GM23338 (cell line): ENCODE measurements around the gene ADGRB3. TPM values are rescaled to one million over a fixed set of nuclear protein-coding genes. Genes with fewer than 3 reads are reported as not detected.

ENCODE experiments used
- ATAC-seq: fragments of 200-7000 bp; cut with Tn5 transposase; 3 replicates; pipeline ENCODE4 v1.9.1; 2020
- DNase-seq: peaks from one replicate; pipeline ENCODE4 v3.0.0-alpha.2; 2015; ENCODE audit warnings: low spot score
- H2AFZ ChIP-seq: fragments of 200-600 bp; sonication (generic); 2 replicates; pipeline ENCODE4 v1.8.0; 2016; ENCODE audit warnings: antibody characterized with exemption, mild to moderate bottlenecking, moderate library complexity
- H3F3A ChIP-seq: fragments of 200-600 bp; sonication (generic); replicated peaks from 2 replicates; pipeline ENCODE4 v1.8.0; 2017; ENCODE audit warnings: antibody characterized with exemption, mixed run types, low read depth
- H3K27ac ChIP-seq: fragments of 200-600 bp; sonication (generic); 2 replicates; pipeline ENCODE4 v1.6.1; 2016; ENCODE audit warnings: low read depth
- H3K27me3 ChIP-seq: fragments of 200-600 bp; sonication (generic); 2 replicates; pipeline ENCODE4 v1.8.0; 2016; ENCODE audit warnings: mild to moderate bottlenecking, mixed run types, moderate library complexity; ENCODE audit not compliant: insufficient read depth
- H3K36me3 ChIP-seq: fragments of 200-600 bp; sonication (generic); 2 replicates; pipeline ENCODE4 v1.8.0; 2016; ENCODE audit warnings: mild to moderate bottlenecking; ENCODE audit not compliant: insufficient read depth
- H3K4me1 ChIP-seq: fragments of 200-600 bp; sonication (generic); 2 replicates; pipeline ENCODE4 v1.8.0; 2016; ENCODE audit warnings: mild to moderate bottlenecking, moderate library complexity; ENCODE audit not compliant: insufficient read depth
- H3K4me2 ChIP-seq: fragments of 200-600 bp; sonication (generic); 2 replicates; pipeline ENCODE4 v1.7.1; 2017; ENCODE audit warnings: mixed run types
- H3K4me3 ChIP-seq: fragments of 200-600 bp; sonication (generic); 2 replicates; pipeline ENCODE4 v1.6.1; 2016; ENCODE audit warnings: mixed run types
- H3K79me2 ChIP-seq: fragments of 200-600 bp; sonication (generic); replicated peaks from 2 replicates; pipeline ENCODE4 v1.8.0; 2017; ENCODE audit warnings: mild to moderate bottlenecking; ENCODE audit not compliant: insufficient read depth
- H3K9me2 ChIP-seq: fragments of 200-600 bp; sonication (generic); 2 replicates; pipeline ENCODE4 v1.8.0; 2017; ENCODE audit not compliant: insufficient read depth
- H4K20me1 ChIP-seq: fragments of 200-600 bp; sonication (generic); replicated peaks from 2 replicates; pipeline ENCODE4 v1.8.0; 2017; ENCODE audit warnings: mild to moderate bottlenecking; ENCODE audit not compliant: insufficient read depth
- H3K27ac Mint-ChIP-seq: 2 replicates; pipeline ENCODE4 v1.8.0; 2020; ENCODE audit warnings: inconsistent platforms, mild to moderate bottlenecking, moderate library complexity, mixed read lengths
- H3K27me3 Mint-ChIP-seq: 3 replicates; pipeline ENCODE4 v1.8.0; 2022; ENCODE audit warnings: low read depth, mild to moderate bottlenecking, moderate library complexity, mixed read lengths, inconsistent platforms; ENCODE audit not compliant: insufficient read depth, poor library complexity
- H3K36me3 Mint-ChIP-seq: 3 replicates; pipeline ENCODE4 v1.8.0; 2021; ENCODE audit warnings: low read depth, mild to moderate bottlenecking, inconsistent platforms, moderate library complexity, mixed read lengths
- H3K4me1 Mint-ChIP-seq: 3 replicates; pipeline ENCODE4 v1.8.0; 2020; ENCODE audit warnings: mild to moderate bottlenecking, inconsistent platforms, mixed read lengths
- H3K4me3 Mint-ChIP-seq: 3 replicates; pipeline ENCODE4 v1.8.0; 2021; ENCODE audit warnings: moderate library complexity, mild to moderate bottlenecking, inconsistent platforms, mixed read lengths
- H3K9me3 Mint-ChIP-seq: 3 replicates; pipeline ENCODE4 v1.8.0; 2020; ENCODE audit warnings: moderate library complexity, mild to moderate bottlenecking, inconsistent platforms, mixed read lengths
- CREB1 ChIP-seq: fragments of 250-450 bp; sonication (Bioruptor Pico); IDR thresholded peaks from 2 replicates; pipeline ENCODE4 v1.5.0; 2020; ENCODE audit warnings: low read depth, mild to moderate bottlenecking, moderate library complexity
- EZH2 ChIP-seq: fragments of 200-600 bp; sonication (generic); IDR thresholded peaks from one replicate; pipeline ENCODE4 v1.8.0; 2017; ENCODE audit warnings: antibody characterized with exemption, mild to moderate bottlenecking, low read depth; ENCODE audit not compliant: unreplicated experiment
- EZH2phosphoT487 ChIP-seq: fragments of 200-600 bp; sonication (generic); IDR thresholded peaks from one replicate; pipeline ENCODE4 v1.8.1; 2018; ENCODE audit warnings: antibody characterized with exemption; ENCODE audit not compliant: unreplicated experiment
- JUNB ChIP-seq: IDR thresholded peaks from one replicate; pipeline ENCODE4 v1.6.1; 2016; ENCODE audit warnings: antibody characterized with exemption; ENCODE audit not compliant: unreplicated experiment
- NANOG ChIP-seq: IDR thresholded peaks from 2 replicates; pipeline ENCODE4 v1.6.1; 2016; ENCODE audit warnings: antibody characterized with exemption, borderline replicate concordance
- POLR2AphosphoS5 ChIP-seq: IDR thresholded peaks from 2 replicates; pipeline ENCODE4 v1.6.1; 2016; ENCODE audit warnings: antibody characterized with exemption, low read depth
- polyA plus RNA-seq: library from polyadenylated mRNA; unstranded; fragments of >200 nt; fragmentation: Nextera tagmentation; extraction: Ambion mirVana; gene quantifications from 2 replicates; pipeline ENCODE4 v1.2.1, GENCODE V29; 2016
- total RNA-seq: library from RNA; depleted of rRNA; stranded (reverse); fragments of >200 nt; shearing (Covaris generic); gene quantifications from 2 replicates; pipeline ENCODE4 v1.2.3, GENCODE V29; 2014
- TF ChIP-seq, protein P1 (sequence below), 2 experiments: fragments of 200-600 bp in 1 of 2; sonication (generic) in 1 of 2; conservative IDR thresholded peaks; 2 replicates each; pipeline versions ENCODE4 v1.5.1 to v1.6.1; 2016 to 2017; ENCODE audit warnings: antibody characterized with exemption in 2 of 2, low read depth in 2 of 2, mild to moderate bottlenecking in 2 of 2, moderate library complexity in 1 of 2
- TF ChIP-seq, protein P2 (sequence below): IDR thresholded peaks from one replicate; pipeline ENCODE4 v1.6.1; 2018; ENCODE audit warnings: antibody characterized with exemption; ENCODE audit not compliant: unreplicated experiment

The ADGRB3 gene
- total and polyA plus RNA-seq, 2 experiments from 2014 or later, result 0.92 to 4.0 TPM

DNA sequence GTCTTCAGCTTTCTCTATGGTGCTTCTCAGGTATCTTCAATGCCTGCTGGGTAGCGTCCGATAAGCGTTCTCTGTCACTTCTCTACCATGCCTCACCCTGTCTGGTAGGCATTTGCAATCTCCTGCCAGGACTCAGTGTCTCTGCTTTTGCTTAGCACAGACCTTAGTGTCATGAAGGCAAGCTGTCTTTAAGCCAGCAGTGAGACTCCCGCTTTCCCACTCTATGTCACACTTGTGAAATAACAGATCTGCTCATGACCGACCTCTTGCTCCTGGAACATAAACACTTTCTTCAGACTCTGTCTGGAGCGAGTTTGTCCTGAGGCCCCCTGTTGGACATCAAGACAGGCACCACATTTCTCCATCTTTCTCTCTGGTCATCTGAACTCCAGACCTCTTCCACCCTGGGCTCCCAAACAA is 17.0 kb downstream of the ADGRB3 start:
- Histone ChIP-seq H3K79me2 (no peaks in the 10 kb centered on the region), H4K20me1 (no peaks in the 10 kb centered on the region), H3K27me3 (no peaks in the 10 kb centered on the region), H3K36me3 (no peaks in the 10 kb centered on the region), H3K27ac (no peak overlapping the region), H3K9me2 (no peaks in the 10 kb centered on the region), H3K4me3 (no peak overlapping the region), H3K4me1 (no peaks in the 10 kb centered on the region; the same call in 1 of the 2 replicates), H3K4me2 (no peak overlapping the region), H3F3A (no peaks in the 10 kb centered on the region), H2AFZ (no peak overlapping the region)
- no peaks in the 10 kb centered on the region for H3K27me3 Mint-ChIP-seq
- TF ChIP-seq EZH2phosphoT487, result no peak
- TF ChIP-seq, protein P1, sequence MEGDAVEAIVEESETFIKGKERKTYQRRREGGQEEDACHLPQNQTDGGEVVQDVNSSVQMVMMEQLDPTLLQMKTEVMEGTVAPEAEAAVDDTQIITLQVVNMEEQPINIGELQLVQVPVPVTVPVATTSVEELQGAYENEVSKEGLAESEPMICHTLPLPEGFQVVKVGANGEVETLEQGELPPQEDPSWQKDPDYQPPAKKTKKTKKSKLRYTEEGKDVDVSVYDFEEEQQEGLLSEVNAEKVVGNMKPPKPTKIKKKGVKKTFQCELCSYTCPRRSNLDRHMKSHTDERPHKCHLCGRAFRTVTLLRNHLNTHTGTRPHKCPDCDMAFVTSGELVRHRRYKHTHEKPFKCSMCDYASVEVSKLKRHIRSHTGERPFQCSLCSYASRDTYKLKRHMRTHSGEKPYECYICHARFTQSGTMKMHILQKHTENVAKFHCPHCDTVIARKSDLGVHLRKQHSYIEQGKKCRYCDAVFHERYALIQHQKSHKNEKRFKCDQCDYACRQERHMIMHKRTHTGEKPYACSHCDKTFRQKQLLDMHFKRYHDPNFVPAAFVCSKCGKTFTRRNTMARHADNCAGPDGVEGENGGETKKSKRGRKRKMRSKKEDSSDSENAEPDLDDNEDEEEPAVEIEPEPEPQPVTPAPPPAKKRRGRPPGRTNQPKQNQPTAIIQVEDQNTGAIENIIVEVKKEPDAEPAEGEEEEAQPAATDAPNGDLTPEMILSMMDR (conservative IDR thresholded peaks at IDR 0.05; ENCODE audit: low read depth in 2 of 2), result peak; percentile 37 to 41
- H3K27ac Mint-ChIP-seq, result no peak overlapping the region
- DNase-seq (peak; percentile 40), ATAC-seq (peak; percentile 54)
- H3K9me3 Mint-ChIP-seq, result no peaks in the 10 kb centered on the region
- peaks cover 8% of the 10 kb centered on the region for H3K4me1 Mint-ChIP-seq
- H3K4me3 Mint-ChIP-seq, result no peak overlapping the region
- no peaks in the 10 kb centered on the region for H3K36me3 Mint-ChIP-seq

DNA sequence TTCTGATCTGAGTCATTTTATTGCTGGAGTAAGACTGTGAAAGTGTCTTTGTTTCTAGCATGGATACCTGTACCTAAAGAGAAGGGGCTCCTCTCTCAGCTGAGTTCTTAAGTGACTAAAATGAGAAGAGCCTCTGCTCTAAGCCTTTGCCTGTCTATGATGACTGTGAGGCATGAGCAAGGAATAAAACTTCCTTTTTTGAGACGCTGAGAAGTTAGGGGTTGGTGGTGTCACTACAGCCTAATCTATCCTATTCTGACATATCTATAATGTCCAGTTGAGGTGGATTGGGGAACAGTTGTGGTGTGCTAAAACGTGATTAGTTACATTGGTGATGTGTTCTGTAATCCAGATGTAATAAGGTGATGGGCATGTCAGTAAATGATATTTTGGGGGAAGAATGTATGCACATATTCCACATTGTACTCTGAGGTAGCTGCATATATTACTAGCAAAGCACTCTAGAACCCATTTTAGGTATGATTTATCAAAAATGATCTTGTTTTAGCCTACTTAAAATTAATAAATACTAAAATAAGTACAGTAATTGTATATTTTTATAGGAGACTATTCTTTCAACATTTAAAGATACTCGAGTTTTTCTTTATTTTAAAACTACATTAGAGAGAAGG is 18.1 kb downstream of the ADGRB3 start:
- Histone ChIP-seq H3K36me3 (no peaks in the 10 kb centered on the region), H4K20me1 (no peaks in the 10 kb centered on the region), H3F3A (no peaks in the 10 kb centered on the region), H3K79me2 (no peaks in the 10 kb centered on the region), H3K4me3 (no peak overlapping the region), H3K27me3 (no peaks in the 10 kb centered on the region), H2AFZ (no peak overlapping the region), H3K4me2 (no peak overlapping the region), H3K4me1 (no peaks in the 10 kb centered on the region; the same call in 1 of the 2 replicates), H3K9me2 (no peaks in the 10 kb centered on the region), H3K27ac (no peak overlapping the region)
- DNase-seq, result no peak
- Mint-ChIP-seq H3K4me1 (peaks cover 11% of the 10 kb centered on the region), H3K4me3 (no peak overlapping the region), H3K27me3 (no peaks in the 10 kb centered on the region), H3K36me3 (no peaks in the 10 kb centered on the region), H3K9me3 (no peaks in the 10 kb centered on the region), H3K27ac (no peak overlapping the region)
- no peak for ATAC-seq
- TF ChIP-seq JUNB, result no peak
- TF ChIP-seq EZH2phosphoT487, result no peak
- TF ChIP-seq CREB1, result no peak
- TF ChIP-seq, protein P2, sequence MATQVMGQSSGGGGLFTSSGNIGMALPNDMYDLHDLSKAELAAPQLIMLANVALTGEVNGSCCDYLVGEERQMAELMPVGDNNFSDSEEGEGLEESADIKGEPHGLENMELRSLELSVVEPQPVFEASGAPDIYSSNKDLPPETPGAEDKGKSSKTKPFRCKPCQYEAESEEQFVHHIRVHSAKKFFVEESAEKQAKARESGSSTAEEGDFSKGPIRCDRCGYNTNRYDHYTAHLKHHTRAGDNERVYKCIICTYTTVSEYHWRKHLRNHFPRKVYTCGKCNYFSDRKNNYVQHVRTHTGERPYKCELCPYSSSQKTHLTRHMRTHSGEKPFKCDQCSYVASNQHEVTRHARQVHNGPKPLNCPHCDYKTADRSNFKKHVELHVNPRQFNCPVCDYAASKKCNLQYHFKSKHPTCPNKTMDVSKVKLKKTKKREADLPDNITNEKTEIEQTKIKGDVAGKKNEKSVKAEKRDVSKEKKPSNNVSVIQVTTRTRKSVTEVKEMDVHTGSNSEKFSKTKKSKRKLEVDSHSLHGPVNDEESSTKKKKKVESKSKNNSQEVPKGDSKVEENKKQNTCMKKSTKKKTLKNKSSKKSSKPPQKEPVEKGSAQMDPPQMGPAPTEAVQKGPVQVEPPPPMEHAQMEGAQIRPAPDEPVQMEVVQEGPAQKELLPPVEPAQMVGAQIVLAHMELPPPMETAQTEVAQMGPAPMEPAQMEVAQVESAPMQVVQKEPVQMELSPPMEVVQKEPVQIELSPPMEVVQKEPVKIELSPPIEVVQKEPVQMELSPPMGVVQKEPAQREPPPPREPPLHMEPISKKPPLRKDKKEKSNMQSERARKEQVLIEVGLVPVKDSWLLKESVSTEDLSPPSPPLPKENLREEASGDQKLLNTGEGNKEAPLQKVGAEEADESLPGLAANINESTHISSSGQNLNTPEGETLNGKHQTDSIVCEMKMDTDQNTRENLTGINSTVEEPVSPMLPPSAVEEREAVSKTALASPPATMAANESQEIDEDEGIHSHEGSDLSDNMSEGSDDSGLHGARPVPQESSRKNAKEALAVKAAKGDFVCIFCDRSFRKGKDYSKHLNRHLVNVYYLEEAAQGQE, result no peak
- no peak for TF ChIP-seq NANOG
- no peak for TF ChIP-seq EZH2
- TF ChIP-seq POLR2AphosphoS5, result no peak
- TF ChIP-seq, protein P1 (conservative IDR thresholded peaks at IDR 0.05; ENCODE audit: low read depth in 2 of 2), result no peak
